ENCODE data around the gene PPP1R15B. TPM values are rescaled to one million over a fixed set of nuclear protein-coding genes. Genes with fewer than 3 reads are reported as not detected.

The PPP1R15B gene
- total RNA-seq, 4 donors from 2014 or later: 44.4 to 53.2 (median 50.9) TPM

DNA sequence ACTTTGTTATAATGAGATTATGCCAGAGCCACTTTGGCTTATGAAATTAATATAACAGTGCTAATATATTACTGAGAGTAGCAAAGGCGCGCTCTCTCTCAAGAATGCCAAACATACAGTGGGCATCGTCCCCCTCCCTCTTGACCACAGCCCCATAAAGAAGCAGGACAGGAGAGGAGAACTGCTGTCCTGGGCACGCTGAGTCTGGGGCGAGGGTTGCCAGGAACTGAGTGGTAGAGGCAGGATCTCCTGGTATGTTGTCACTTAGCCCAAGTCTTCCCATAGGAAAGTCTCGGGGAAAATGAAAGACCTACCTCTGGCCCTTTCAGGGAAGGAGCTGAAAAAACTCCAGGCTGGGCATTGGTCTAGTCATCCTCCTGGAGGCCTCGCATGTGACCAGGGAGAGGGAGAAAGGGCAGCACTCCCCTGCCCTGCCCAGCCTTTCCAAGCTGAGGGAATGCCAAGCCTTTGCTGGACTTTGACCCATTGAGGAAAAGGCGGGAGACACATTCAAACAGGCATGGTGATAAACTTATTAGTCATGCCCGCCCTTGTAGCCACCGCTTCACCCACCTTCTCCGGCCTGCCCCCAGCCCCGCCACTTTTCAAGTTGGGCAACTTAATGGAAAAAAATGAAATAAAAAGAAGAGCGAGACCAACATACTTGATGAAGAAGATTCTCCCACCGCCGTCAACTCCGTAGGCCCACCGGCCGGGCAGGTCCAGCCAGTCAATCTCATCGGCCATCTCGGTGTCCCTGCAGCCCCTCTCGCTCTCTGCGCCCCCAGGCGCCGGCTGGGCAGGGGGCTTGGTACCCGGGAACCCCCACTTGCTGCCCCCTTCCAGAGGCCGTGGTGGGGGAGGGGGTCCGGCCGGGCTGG, 34.5 kb downstream of the PPP1R15B start:
- no peak for ATAC-seq
- Histone ChIP-seq H3K36me3 (no peaks in the 10 kb centered on the region), H3K9me3 (no peaks in the 10 kb centered on the region), H3K4me3 (peak overlapping the region in 1 of 2 donors; percentile 53), H3K27me3 (peaks cover 64% of the 10 kb centered on the region), H3K4me1 (peaks cover 0 to 19% (median 6%) of the 10 kb centered on the region in 3 donors), H3K27ac (no peak overlapping the region)
- no peak for TF ChIP-seq POLR2AphosphoS5 (IDR thresholded peaks at IDR 0.05)
- TF ChIP-seq POLR2A (IDR thresholded peaks at IDR 0.05): no peak
- TF ChIP-seq, protein P1, sequence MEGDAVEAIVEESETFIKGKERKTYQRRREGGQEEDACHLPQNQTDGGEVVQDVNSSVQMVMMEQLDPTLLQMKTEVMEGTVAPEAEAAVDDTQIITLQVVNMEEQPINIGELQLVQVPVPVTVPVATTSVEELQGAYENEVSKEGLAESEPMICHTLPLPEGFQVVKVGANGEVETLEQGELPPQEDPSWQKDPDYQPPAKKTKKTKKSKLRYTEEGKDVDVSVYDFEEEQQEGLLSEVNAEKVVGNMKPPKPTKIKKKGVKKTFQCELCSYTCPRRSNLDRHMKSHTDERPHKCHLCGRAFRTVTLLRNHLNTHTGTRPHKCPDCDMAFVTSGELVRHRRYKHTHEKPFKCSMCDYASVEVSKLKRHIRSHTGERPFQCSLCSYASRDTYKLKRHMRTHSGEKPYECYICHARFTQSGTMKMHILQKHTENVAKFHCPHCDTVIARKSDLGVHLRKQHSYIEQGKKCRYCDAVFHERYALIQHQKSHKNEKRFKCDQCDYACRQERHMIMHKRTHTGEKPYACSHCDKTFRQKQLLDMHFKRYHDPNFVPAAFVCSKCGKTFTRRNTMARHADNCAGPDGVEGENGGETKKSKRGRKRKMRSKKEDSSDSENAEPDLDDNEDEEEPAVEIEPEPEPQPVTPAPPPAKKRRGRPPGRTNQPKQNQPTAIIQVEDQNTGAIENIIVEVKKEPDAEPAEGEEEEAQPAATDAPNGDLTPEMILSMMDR (IDR thresholded peaks at IDR 0.05): no peak
- TF ChIP-seq EP300 (IDR thresholded peaks at IDR 0.05): no peak
- 70 to 74% methylated on average over 6 to 8 of the region's 28 CpGs for WGBS, 2 donors (ENCODE audit: low coverage in 1 of 2)

DNA sequence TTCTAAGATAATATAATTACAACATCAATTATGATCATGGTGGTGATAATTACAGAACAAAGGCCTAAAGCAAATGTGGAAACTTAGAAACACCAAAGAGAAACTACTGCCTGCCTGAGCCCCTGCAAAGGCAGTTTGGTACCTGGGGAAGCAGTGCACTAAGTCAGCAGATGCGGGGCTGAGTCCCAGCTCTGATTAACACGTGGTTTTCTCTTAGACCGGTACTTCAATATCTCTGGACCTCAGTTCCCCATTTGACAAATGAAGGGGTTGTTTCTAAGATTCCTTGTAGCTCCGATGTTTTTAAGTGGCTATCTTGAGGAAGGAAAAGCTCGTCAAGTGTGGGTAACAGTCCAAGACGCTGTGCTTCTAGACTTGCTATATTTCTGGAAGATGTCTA, 35.2 kb downstream of the PPP1R15B start:
- Histone ChIP-seq H3K36me3 (no peaks in the 10 kb centered on the region), H3K4me1 (peaks cover 0 to 19% (median 6%) of the 10 kb centered on the region in 3 donors), H3K27ac (no peak overlapping the region), H3K27me3 (peaks cover 64% of the 10 kb centered on the region), H3K4me3 (no peak overlapping the region), H3K9me3 (no peaks in the 10 kb centered on the region)
- no peak for ATAC-seq
- TF ChIP-seq POLR2A (IDR thresholded peaks at IDR 0.05) (no peak), POLR2AphosphoS5 (IDR thresholded peaks at IDR 0.05) (no peak), EP300 (IDR thresholded peaks at IDR 0.05) (no peak)
- TF ChIP-seq, protein P1 (IDR thresholded peaks at IDR 0.05): no peak
- 78 to 92% methylated on average over 6 of the region's 6 CpGs for WGBS, 2 donors (ENCODE audit: low coverage in 1 of 2)

DNA sequence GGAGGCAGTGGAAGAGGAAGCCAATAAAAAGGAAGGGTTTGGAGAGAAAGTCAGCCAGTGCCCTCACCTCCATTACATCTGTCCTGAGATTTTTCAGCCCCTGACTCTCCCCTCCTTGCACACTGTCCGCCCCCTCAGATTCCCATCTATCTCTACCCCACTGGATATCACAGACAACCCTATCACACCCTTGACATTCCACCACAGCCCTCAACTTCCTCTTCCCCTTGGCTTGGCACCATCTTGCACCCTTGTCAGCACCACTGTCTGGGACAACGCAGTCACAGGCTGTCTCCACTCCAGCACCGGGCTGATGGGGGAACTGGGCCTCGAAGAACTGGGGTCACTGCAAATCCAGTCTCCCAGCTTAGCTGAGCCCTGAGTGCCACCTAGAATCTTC, 37.7 kb downstream of the PPP1R15B start:
- TF ChIP-seq, protein P1 (IDR thresholded peaks at IDR 0.05): no peak
- TF ChIP-seq POLR2AphosphoS5 (IDR thresholded peaks at IDR 0.05): no peak
- TF ChIP-seq POLR2A (IDR thresholded peaks at IDR 0.05): no peak
- TF ChIP-seq EP300 (IDR thresholded peaks at IDR 0.05): no peak

DNA sequence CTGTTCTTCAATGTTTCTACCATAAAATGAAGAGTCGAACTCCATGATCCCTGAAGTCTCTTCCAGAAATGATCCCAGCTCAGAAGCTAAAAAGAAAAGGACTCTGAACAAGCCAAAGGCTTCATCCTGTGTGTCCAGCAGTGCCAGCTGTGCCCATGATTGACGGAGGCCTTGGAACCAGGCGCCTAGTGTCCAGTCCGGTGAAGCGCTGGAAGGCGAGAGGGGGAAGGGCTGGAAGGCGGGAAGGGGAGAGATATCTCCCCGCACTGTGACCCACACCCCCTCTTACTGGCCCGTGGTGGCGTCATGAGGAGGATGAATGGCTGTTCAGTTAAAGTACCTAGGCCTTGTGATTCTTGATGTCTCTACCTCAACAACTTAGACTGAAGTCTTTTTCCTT, 41.4 kb downstream of the PPP1R15B start:
- TF ChIP-seq EP300 (IDR thresholded peaks at IDR 0.05) (no peak), POLR2A (IDR thresholded peaks at IDR 0.05) (no peak), POLR2AphosphoS5 (IDR thresholded peaks at IDR 0.05) (no peak)
- TF ChIP-seq, protein P1 (IDR thresholded peaks at IDR 0.05): no peak
- ATAC-seq: no peak
- 80 to 84% methylated on average over 1 to 10 of the region's 10 CpGs for WGBS, 2 donors (ENCODE audit: low coverage in 1 of 2)
- no peaks in the 10 kb centered on the region for H3K9me3 ChIP-seq
- no peak overlapping the region for H3K4me3 ChIP-seq
- peaks cover 0 to 8% (median 0%) of the 10 kb centered on the region in 3 donors for H3K4me1 ChIP-seq
- peaks cover 68% of the 10 kb centered on the region for H3K27me3 ChIP-seq
- no peak overlapping the region for H3K27ac ChIP-seq
- H3K36me3 ChIP-seq: no peaks in the 10 kb centered on the region

More for the DNA sequence above, 37.7 kb downstream of the PPP1R15B start:
- no peak for ATAC-seq
- Histone ChIP-seq H3K27me3 (peaks cover 81% of the 10 kb centered on the region), H3K4me3 (no peak overlapping the region), H3K36me3 (no peaks in the 10 kb centered on the region), H3K4me1 (peaks cover 0 to 26% (median 6%) of the 10 kb centered on the region in 3 donors), H3K27ac (no peak overlapping the region), H3K9me3 (no peaks in the 10 kb centered on the region)
- 85 to 100% methylated on average over 1 to 4 of the region's 4 CpGs for WGBS, 2 donors (ENCODE audit: low coverage in 1 of 2)

Measured in gastroesophageal sphincter (tissue), 4 donors.